ENCODE results near the gene GNAZ.

DNA sequence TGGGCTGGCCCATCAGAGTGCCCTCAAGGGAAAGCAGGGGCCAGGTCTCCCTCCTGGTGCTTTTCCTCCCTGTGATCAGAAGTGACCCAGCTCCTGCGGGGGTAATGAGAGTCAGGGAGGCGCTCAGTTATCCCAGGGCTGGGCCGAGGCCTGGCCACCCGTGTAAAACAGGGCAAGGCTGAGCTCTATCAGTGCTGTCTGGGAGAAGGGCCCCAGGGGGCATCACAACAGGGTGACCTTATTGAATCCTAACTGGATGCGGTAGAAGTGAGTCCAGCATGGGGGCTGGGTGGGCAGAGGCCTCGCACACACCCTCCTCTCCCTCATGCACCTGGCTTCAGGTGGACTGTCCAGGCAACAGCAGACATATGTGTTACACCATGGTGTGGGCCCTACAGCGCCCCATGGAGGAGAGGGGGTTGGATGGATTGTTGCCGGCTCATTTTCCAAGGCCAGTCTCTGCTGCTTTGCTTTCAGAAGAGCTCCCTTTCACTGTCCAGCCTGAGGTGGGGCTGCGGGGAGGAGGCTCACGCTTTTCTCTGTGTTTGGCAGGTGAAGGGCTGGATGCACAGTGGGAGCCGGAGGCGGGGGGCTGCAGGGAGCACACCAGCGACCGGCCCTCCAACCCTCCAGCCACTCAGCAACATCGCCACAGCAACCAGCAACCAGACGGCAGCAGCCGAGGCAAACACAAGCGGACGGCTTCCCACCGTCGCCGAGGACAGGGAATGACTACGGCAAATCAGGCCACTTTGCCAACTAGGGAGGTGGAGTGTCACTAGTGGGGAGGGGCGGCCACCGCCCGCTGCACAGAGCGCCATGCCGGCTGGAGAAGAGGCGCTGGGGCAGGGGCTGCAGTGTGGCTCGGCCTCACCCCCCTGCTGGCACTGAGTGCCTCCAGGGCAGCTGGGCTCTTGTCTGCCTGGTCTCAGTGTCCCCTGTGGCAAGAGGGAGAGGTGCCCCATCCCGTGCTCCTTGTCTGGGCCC, 24.7 kb downstream of the GNAZ start:
- no peak for TF ChIP-seq CTCF (IDR thresholded peaks at IDR 0.05; ENCODE audit: low read length)
- no peak for TF ChIP-seq EZH2 (optimal IDR thresholded peaks at IDR 0.05; ENCODE audit: low read depth, low read length)
- TF ChIP-seq EZH2phosphoT487 (IDR thresholded peaks at IDR 0.05; ENCODE audit: low read length): no peak
